Adrenal gland (tissue), 12 donors: ENCODE results near the gene SLAMF9. TPM values are rescaled to one million over a fixed set of nuclear protein-coding genes. Genes with fewer than 3 reads are reported as not detected.

Experiments
- DNase-seq, 7 donors: peaks; one replicate each; pipeline ENCODE4 v3.0.0-alpha.2; 2019 to 2020
- H3K27ac ChIP-seq, 5 donors: fragments of 200-600 bp; sonication (generic) in 4 of 5; 1 replicate in 3 of 5; 2 replicates in 2 of 5; pipeline versions ENCODE4 v1.5.1 to v1.8.0; 2016 to 2020; ENCODE audit warnings: mild to moderate bottlenecking in 1 of 5
- H3K27me3 ChIP-seq: fragments of 200-600 bp; 2 replicates; pipeline ENCODE4 v1.8.0; 2021
- H3K36me3 ChIP-seq, 2 donors: fragments of 200-600 bp; replicated peaks in 1 of 2; 1 replicate in 1 of 2; 2 replicates in 1 of 2; pipeline versions ENCODE4 v1.5.1 to v1.8.0; 2018 to 2022
- H3K4me1 ChIP-seq, 2 donors: fragments of 200-600 bp; replicated peaks in 1 of 2; 1 replicate in 1 of 2; 2 replicates in 1 of 2; pipeline versions ENCODE4 v1.5.1 to v1.8.0; 2018 to 2021
- H3K4me3 ChIP-seq, 4 donors: fragments of 200-600 bp; sonication (generic) in 3 of 4; one replicate each; pipeline ENCODE4 v1.5.1; 2016 to 2018
- H3K9me3 ChIP-seq, 3 donors: fragments of 200-600 bp; sonication (generic) in 1 of 3; replicated peaks in 1 of 3; 1 replicate in 2 of 3; 2 replicates in 1 of 3; pipeline versions ENCODE4 v1.5.1 to v1.8.0; 2016 to 2021
- POLR2A ChIP-seq, 2 donors: fragments of 450-650 bp; IDR thresholded peaks; one replicate each; pipeline ENCODE4 v1.6.1; 2017; ENCODE audit warnings: antibody characterized with exemption in 2 of 2, mild to moderate bottlenecking in 2 of 2, moderate library complexity in 1 of 2
- WGBS, 4 donors: extraction: QIAGEN DNeasy Blood & Tissue Kit in 2 of 4; methylation state at CpG; one replicate each; pipeline versions ENCODE4 v1.1.5 to v1.1.7; 2013 to 2017; 5-methylcytosine and 5-hydroxymethylcytosine counted together
- intact Hi-C, 2 donors: fragments of 100-400 bp; cut with DNase I; formaldehyde crosslinking; loops; one replicate each; pipeline versions ENCODE4 v1.14.1 to v1.15.0; 2022 to 2023
- polyA plus RNA-seq, 3 donors: library from polyadenylated mRNA; stranded (reverse); fragments of 200-250 nt in 2 of 3; fragments of 350-450 nt in 1 of 3; fragmentation: Illumina TruSeq in 1 of 3; extraction: RNeasy Lipid Tissue Mini Kit (QIAGEN cat#74804) in 1 of 3; gene quantifications; one replicate each; pipeline ENCODE4 v1.2.3, GENCODE V29; 2013 to 2014
- total RNA-seq, 9 donors: library from RNA; depleted of rRNA in 4 of 9; stranded (reverse); fragments of >200 nt in 4 of 9; fragments of 120-200 nt in 1 of 9; fragmentation: NEBNext Ultra II Directional in 1 of 9; extraction: Animal tissue kit (Norgen Biotek cat#: 25700) in 1 of 9; gene quantifications; one replicate each; pipeline versions ENCODE4 v1.1.0 to v1.2.4, GENCODE V29; 2013 to 2023
- TF ChIP-seq, protein P1 (sequence below), 6 experiments: fragments of 450-650 bp in 4 of 6; fragments of 200-600 bp in 2 of 6; sonication (generic) in 1 of 6; IDR thresholded peaks; 1 replicate in 5 of 6; 2 replicates in 1 of 6; pipeline versions ENCODE4 v1.5.1 to v1.8.0; 2016 to 2021; ENCODE audit warnings: antibody characterized with exemption in 6 of 6, mild to moderate bottlenecking in 2 of 6, moderate library complexity in 1 of 6
- donor health status: healthy with polysubstance abuse.
- donor health status: Bipolar disorder and iron deficiency.
- donor health status: DM: yes; HTN: yes; CAD: no.
- donor health status: DM: no; HTN: no; CAD: no.
- donor health status: DM: no; HTN: no; CAD: no.
- donor health status: DM: yes; HTN: yes; CAD: no.

SLAMF9 gene
- total and polyA plus RNA-seq, 12 donors, result not detected

DNA sequence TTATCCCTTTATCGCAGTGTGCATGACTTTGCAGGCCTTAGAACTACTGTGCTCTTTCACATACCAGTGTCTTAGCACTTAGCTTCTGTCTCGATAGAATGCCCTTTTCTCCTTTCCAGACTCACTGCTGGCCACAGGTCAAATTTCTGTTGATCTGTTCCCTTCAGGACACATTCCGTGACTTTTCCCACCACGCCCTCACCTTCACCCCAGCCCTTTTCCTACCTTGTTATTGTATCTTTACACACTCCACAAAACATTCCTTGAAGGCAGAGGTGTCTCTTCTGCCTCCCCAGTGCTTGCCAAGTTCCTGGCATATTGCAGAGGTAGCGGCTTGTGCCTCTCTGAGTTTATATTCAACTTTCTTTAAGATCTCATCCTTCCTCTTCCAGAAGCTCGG, 4.9 kb downstream of the SLAMF9 start:
- no peaks in the 10 kb centered on the region for H3K36me3 ChIP-seq
- peaks cover 0 to 10% of the 10 kb centered on the region in 2 donors for H3K4me1 ChIP-seq
- H3K27ac ChIP-seq, result no peak overlapping the region
- no peaks in the 10 kb centered on the region for H3K9me3 ChIP-seq
- H3K27me3 ChIP-seq, result peaks cover 23% of the 10 kb centered on the region
- TF ChIP-seq, protein P1, sequence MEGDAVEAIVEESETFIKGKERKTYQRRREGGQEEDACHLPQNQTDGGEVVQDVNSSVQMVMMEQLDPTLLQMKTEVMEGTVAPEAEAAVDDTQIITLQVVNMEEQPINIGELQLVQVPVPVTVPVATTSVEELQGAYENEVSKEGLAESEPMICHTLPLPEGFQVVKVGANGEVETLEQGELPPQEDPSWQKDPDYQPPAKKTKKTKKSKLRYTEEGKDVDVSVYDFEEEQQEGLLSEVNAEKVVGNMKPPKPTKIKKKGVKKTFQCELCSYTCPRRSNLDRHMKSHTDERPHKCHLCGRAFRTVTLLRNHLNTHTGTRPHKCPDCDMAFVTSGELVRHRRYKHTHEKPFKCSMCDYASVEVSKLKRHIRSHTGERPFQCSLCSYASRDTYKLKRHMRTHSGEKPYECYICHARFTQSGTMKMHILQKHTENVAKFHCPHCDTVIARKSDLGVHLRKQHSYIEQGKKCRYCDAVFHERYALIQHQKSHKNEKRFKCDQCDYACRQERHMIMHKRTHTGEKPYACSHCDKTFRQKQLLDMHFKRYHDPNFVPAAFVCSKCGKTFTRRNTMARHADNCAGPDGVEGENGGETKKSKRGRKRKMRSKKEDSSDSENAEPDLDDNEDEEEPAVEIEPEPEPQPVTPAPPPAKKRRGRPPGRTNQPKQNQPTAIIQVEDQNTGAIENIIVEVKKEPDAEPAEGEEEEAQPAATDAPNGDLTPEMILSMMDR (IDR thresholded peaks at IDR 0.05), result no peak
- TF ChIP-seq POLR2A (IDR thresholded peaks at IDR 0.05), result no peak
- no peak overlapping the region for H3K4me3 ChIP-seq
- WGBS, 4 donors, result 84 to 88% (median 87%) methylated on average over 6 of the region's 6 CpGs
- DNase-seq, result no peak
- intact Hi-C loops, result loop anchor here in 1 of 2 donors (10.0 kb wide), 1 partner anchor 146 kb away; the partner anchor contains the start of gene IGSF8

DNA sequence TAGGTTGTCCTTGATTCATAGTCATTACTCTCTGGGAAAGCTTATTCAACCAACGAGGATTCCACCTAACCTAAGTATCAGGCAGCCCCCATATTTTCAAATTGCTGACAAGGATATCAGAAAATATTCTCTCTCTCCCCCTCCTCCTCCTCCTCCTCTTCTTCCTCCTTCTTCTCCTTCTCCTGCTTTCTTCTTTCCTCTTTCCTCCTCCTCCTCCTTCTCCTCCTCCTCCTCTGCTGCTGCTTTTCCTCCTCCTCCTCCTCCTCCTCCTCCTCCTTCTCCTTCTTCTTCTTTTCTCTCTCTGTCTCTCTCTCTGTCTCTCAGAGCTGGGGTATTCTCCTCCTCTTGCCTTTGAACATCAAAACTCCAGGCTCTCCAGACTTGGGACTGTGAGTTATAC, 6.1 kb downstream of the SLAMF9 start:
- Histone ChIP-seq H3K4me3 (no peak overlapping the region), H3K27me3 (peaks cover 32% of the 10 kb centered on the region), H3K36me3 (no peaks in the 10 kb centered on the region), H3K4me1 (peaks cover 0 to 10% of the 10 kb centered on the region in 2 donors), H3K27ac (no peak overlapping the region), H3K9me3 (no peaks in the 10 kb centered on the region)
- DNase-seq, result no peak
- intact Hi-C loops, result loop anchor here in 1 of 2 donors (10.0 kb wide), 1 partner anchor 147 kb away; the partner anchor contains the start of gene IGSF8
- TF ChIP-seq POLR2A (IDR thresholded peaks at IDR 0.05), result no peak
- TF ChIP-seq, protein P1 (IDR thresholded peaks at IDR 0.05), result no peak
- 46 to 73% (median 59%) methylated on average over 1 of the region's 1 CpG for WGBS, 4 donors

DNA sequence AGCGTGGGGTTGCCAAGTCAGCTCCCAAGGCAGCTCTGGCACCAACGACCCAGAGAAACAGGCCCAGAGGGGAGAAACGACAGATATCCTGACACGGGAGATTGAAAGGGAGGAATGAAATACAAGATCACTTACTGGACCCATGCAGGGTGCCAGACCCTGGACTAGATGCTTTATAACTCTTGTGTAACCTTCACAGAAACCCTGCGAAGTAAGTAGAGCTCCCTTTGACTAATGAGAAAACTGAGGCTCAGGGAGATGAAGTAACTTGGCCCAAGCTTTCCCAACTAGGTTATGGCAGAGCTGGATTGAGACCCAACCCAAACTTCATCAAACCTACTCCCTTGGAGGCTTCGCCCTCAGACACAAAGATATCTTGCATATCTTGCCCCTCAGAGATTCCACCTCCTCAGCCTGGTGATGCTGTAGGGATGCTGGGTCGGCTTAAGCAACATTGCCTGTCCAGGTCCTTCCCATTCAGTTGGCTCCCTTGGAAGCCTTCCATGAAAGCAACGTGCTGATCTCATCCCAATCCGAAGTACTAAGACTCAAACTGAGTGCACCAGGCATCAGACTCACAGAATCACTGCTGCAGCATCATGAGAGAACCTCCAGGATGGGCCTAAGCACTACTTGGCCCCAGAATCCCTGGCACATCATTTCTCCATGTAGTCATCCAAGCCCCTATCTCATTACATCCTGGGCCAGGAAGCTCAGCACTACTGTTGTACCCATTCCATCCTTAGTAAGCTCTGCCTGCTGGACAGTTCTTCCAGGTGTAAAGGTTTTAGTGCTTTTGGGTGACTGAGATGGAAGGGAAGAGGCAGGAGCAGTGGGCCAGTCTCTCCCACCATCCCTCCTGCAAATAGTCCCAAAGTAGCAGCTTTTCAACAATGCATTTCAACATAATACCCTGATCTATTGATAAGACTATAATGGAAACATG, 7.5 kb downstream of the SLAMF9 start:
- intact Hi-C loops, result loop anchor here in 1 of 2 donors (10.0 kb wide), 1 partner anchor 148 kb away; the partner anchor contains the start of gene IGSF8
- TF ChIP-seq, protein P1 (IDR thresholded peaks at IDR 0.05), result no peak
- TF ChIP-seq POLR2A (IDR thresholded peaks at IDR 0.05), result no peak
- Histone ChIP-seq H3K4me3 (no peak overlapping the region), H3K27ac (no peak overlapping the region), H3K9me3 (no peaks in the 10 kb centered on the region), H3K36me3 (no peaks in the 10 kb centered on the region), H3K4me1 (peaks cover 0 to 10% of the 10 kb centered on the region in 2 donors), H3K27me3 (peaks cover 24% of the 10 kb centered on the region)
- 60 to 72% (median 62%) methylated on average over 9 of the region's 9 CpGs for WGBS, 4 donors
- DNase-seq, result no peak

DNA sequence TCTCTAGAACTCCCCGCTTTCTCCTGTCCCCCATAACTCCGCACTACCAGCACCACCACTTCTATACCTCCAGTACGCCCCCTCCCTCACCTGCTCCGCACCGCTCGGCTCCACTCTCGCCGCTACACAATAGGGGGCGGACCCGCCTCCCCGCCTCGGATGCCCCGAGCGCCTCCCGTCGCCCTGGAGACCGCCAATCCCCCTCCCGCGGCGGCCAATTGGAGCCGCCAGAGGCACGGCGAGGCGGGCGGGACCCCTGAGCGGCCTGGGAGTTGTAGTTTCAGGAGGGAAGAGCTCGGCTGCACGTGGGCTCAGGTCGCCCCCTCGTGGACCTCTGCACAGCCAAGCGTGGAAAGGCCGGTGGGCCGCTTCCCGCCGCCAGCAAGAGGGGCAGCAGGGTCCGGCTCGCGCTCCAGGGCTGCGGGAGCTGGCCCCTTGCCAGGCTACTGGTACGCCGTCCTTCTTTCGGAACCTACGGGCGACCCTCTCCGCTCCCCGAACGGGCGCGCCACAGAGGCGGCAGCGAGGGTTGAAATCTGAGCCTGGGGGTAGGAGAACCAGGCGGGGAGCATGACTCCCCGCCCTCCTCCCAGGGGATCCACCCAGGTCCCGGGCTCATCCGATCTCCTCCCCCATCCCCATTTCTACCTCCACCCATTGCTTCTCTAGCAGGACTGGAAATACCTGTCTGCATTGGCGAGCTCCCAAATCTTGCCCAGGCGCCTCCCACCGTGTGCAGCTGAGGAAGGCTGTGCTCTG, 8.4 kb downstream of the SLAMF9 start, which contains the start of gene IGSF9:
Gene IGSF9 (minus strand): TSS at position 131 of the 759 bp plus-strand sequence. CDS start 2,159 bp downstream, outside the sequence.
- TF ChIP-seq, protein P1 (IDR thresholded peaks at IDR 0.05), result peak in 3 of 6 experiments; percentile 10 to 44 (median 25)
- TF ChIP-seq POLR2A (IDR thresholded peaks at IDR 0.05), result no peak
- DNase-seq, result peak in 6 of 7 donors; percentile 48 to 75 (median 52)
- Histone ChIP-seq H3K4me1 (peaks cover 0 to 10% of the 10 kb centered on the region in 2 donors), H3K36me3 (no peaks in the 10 kb centered on the region), H3K9me3 (no peaks in the 10 kb centered on the region), H3K27me3 (peaks cover 19% of the 10 kb centered on the region), H3K27ac (no peak within 1 kb of the TSS), H3K4me3 (peak within 1 kb of the TSS in 1 of 4 donors; percentile 49)
- intact Hi-C loops, result loop anchor here in 1 of 2 donors (10.0 kb wide), 1 partner anchor 149 kb away; the partner anchor contains the start of gene IGSF8
- 2 to 6% (median 3%) methylated on average over 21 to 58 of the region's 58 CpGs for WGBS, 4 donors
